Muscle layer of colon (tissue), 2 donors: Measurements from ENCODE around the gene DCAF4.

Source experiments
- H3K27ac ChIP-seq: one replicate; pipeline ENCODE4 v1.7.0; 2013; ENCODE audit warnings: low read depth, mild to moderate bottlenecking, low read length, moderate library complexity
- H3K27me3 ChIP-seq, 2 donors: one replicate each; pipeline ENCODE4 v1.7.0; 2013; ENCODE audit warnings: low read length in 2 of 2, mild to moderate bottlenecking in 2 of 2; ENCODE audit not compliant: insufficient read depth in 2 of 2, control insufficient read depth in 1 of 2
- H3K36me3 ChIP-seq: one replicate; pipeline ENCODE4 v1.7.0; 2013; ENCODE audit warnings: mild to moderate bottlenecking, low read length; ENCODE audit not compliant: insufficient read depth
- H3K4me1 ChIP-seq: one replicate; pipeline ENCODE4 v1.7.0; 2013; ENCODE audit warnings: mild to moderate bottlenecking, low read length; ENCODE audit not compliant: insufficient read depth
- H3K4me3 ChIP-seq, 2 donors: one replicate each; pipeline ENCODE4 v1.7.0; 2013; ENCODE audit warnings: low read length in 2 of 2, low read depth in 1 of 2, mild to moderate bottlenecking in 1 of 2, moderate library complexity in 1 of 2
- H3K9ac ChIP-seq: one replicate; pipeline ENCODE4 v1.7.0; 2013; ENCODE audit warnings: low read length
- H3K9me3 ChIP-seq: one replicate; pipeline ENCODE4 v1.7.0; 2013; ENCODE audit warnings: mild to moderate bottlenecking, low read length
- donor health status: abdominal sarcoma.
- donor health status: Adenocarcinoma of cecum.

DCAF4 gene

GRCh38 chr14:73008501-73008900 lies 82.2 kb downstream of the DCAF4 start:
- Histone ChIP-seq H3K27ac (no peak overlapping the region), H3K27me3 (no peaks in the 10 kb centered on the region), H3K9me3 (no peaks in the 10 kb centered on the region), H3K4me3 (no peak overlapping the region), H3K36me3 (no peaks in the 10 kb centered on the region), H3K9ac (no peak overlapping the region), H3K4me1 (peaks cover 23% of the 10 kb centered on the region)
